ENCODE data around the gene CDK2AP2. TPM values are rescaled to one million over a fixed set of nuclear protein-coding genes. Genes with fewer than 3 reads are reported as not detected.

CDK2AP2 gene
- total RNA-seq, 4 donors from 2014 or later: 90.0 to 240 (median 148) TPM

GRCh38 chr11:67500484-67500821 is 7.5 kb downstream of the CDK2AP2 start:
- WGBS, 2 donors: 73 to 93% methylated on average over 1 of the region's 1 CpG
- Histone ChIP-seq H3K36me3 (peaks cover 0 to 15% of the 10 kb centered on the region in 2 donors), H3K4me3 (replicated peaks in 1 of 3) (no peak overlapping the region), H3K27me3 (no peaks in the 10 kb centered on the region), H3K9me3 (no peaks in the 10 kb centered on the region), H3K4me1 (peaks cover 7 to 13% of the 10 kb centered on the region in 2 donors), H3K27ac (no peak overlapping the region)
- DNase-seq: no peak
- TF ChIP-seq CTCF (IDR thresholded peaks at IDR 0.05): no peak
- no peak for TF ChIP-seq POLR2A (IDR thresholded peaks at IDR 0.05)
- intact Hi-C loops (cut with DNase I): loop anchor here (10.0 kb wide), 1 partner anchor 146 kb away; the partner anchor contains the start of gene POLD4

GRCh38 chr11:67499808-67500483 is 8.0 kb downstream of the CDK2AP2 start:
- Histone ChIP-seq H3K4me1 (peaks cover 6 to 10% of the 10 kb centered on the region in 2 donors), H3K27me3 (no peaks in the 10 kb centered on the region), H3K4me3 (replicated peaks in 1 of 3) (no peak overlapping the region), H3K36me3 (peaks cover 0 to 20% of the 10 kb centered on the region in 2 donors), H3K27ac (no peak overlapping the region), H3K9me3 (no peaks in the 10 kb centered on the region)
- TF ChIP-seq CTCF (IDR thresholded peaks at IDR 0.05) (no peak), POLR2A (IDR thresholded peaks at IDR 0.05) (no peak)
- 92 to 95% methylated on average over 9 to 11 of the region's 26 CpGs for WGBS, 2 donors
- no peak for DNase-seq
- intact Hi-C loops (cut with DNase I): loop anchor here (10.0 kb wide), 1 partner anchor 145 kb away; the partner anchor contains the start of gene POLD4

GRCh38 chr11:67498544-67498972 is 9.4 kb downstream of the CDK2AP2 start:
- Histone ChIP-seq H3K27ac (no peak overlapping the region), H3K4me1 (peaks cover 3 to 4% of the 10 kb centered on the region in 2 donors), H3K9me3 (no peaks in the 10 kb centered on the region), H3K36me3 (peaks cover 8 to 28% of the 10 kb centered on the region in 2 donors), H3K27me3 (no peaks in the 10 kb centered on the region), H3K4me3 (replicated peaks in 1 of 3) (no peak overlapping the region)
- intact Hi-C loops (cut with DNase I): no loop called here
- DNase-seq: no peak
- TF ChIP-seq POLR2A (IDR thresholded peaks at IDR 0.05) (no peak), CTCF (IDR thresholded peaks at IDR 0.05) (no peak)
- 92% methylated on average over 19 to 20 of the region's 21 CpGs for WGBS, 2 donors

GRCh38 chr11:67497656-67498291 is 10.2 kb downstream of the CDK2AP2 start:
- Histone ChIP-seq H3K36me3 (peaks cover 16 to 34% of the 10 kb centered on the region in 2 donors), H3K9me3 (no peaks in the 10 kb centered on the region), H3K4me1 (no peaks in the 10 kb centered on the region), H3K4me3 (replicated peaks in 1 of 3) (no peak overlapping the region), H3K27ac (no peak overlapping the region), H3K27me3 (no peaks in the 10 kb centered on the region)
- TF ChIP-seq POLR2A (IDR thresholded peaks at IDR 0.05) (no peak), CTCF (IDR thresholded peaks at IDR 0.05) (no peak)
- intact Hi-C loops (cut with DNase I): no loop called here
- DNase-seq: no peak
- 98 to 99% methylated on average over 15 to 20 of the region's 21 CpGs for WGBS, 2 donors

GRCh38 chr11:67496113-67496512 is 11.8 kb downstream of the CDK2AP2 start:
- Histone ChIP-seq H3K27ac (no peak overlapping the region), H3K9me3 (no peaks in the 10 kb centered on the region), H3K36me3 (peaks cover 33 to 37% of the 10 kb centered on the region in 2 donors), H3K4me3 (replicated peaks in 1 of 3) (no peak overlapping the region), H3K27me3 (no peaks in the 10 kb centered on the region), H3K4me1 (no peaks in the 10 kb centered on the region)
- intact Hi-C loops (cut with DNase I): no loop called here
- 92 to 93% methylated on average over 12 of the region's 12 CpGs for WGBS, 2 donors
- DNase-seq: no peak
- TF ChIP-seq POLR2A (IDR thresholded peaks at IDR 0.05): no peak
- TF ChIP-seq CTCF (IDR thresholded peaks at IDR 0.05): no peak

Data from thyroid gland (tissue), 4 donors.